PC-9 (cell line): Measurements from ENCODE around the gene NEK7. TPM values are rescaled to one million over a fixed set of nuclear protein-coding genes. Genes with fewer than 3 reads are reported as not detected.
A peak's percentile ranks its signal among the peaks of the same experiment; 100 is the strongest.

Source experiments
- BruUV-seq: library from RNA; stranded (reverse); fragments of 400-500 nt; replicated peaks from 2 replicates; lab custom pipeline; 2021; lab: Mats Ljungman, UMichigan
- CTCF ChIA-PET: fragments of 300-600 bp; sonication (Branson Sonifier 250); formaldehyde crosslinking; loops from one replicate; lab custom pipeline; 2022; ENCODE audit warnings: antibody characterized with exemption; lab: Charles Lee
- POLR2A ChIA-PET: fragments of 300-600 bp; sonication (Branson Sonifier 250); formaldehyde crosslinking; loops from one replicate; lab custom pipeline; 2022; ENCODE audit warnings: antibody characterized with exemption; ENCODE audit not compliant: unreplicated experiment; lab: Charles Lee
- DNase-seq, 2 experiments: peaks; one replicate each; pipeline versions ENCODE4 v3.0.0 to v3.0.0-alpha.2; 2015 to 2022; ENCODE audit warnings: mixed read lengths in 1 of 2
- H2AFZ ChIP-seq: fragments of 200-600 bp; sonication (generic); 2 replicates; pipeline ENCODE4 v1.8.1; 2017; ENCODE audit warnings: antibody characterized with exemption
- H3F3A ChIP-seq: fragments of 200-600 bp; sonication (generic); 2 replicates; pipeline ENCODE4 v1.8.1; 2017; ENCODE audit warnings: antibody characterized with exemption, mild to moderate bottlenecking, low read depth; ENCODE audit not compliant: insufficient read depth
- H3K27ac ChIP-seq: fragments of 200-600 bp; sonication (generic); 2 replicates; pipeline ENCODE4 v1.6.1; 2016; ENCODE audit warnings: mixed run types
- H3K27me3 ChIP-seq: fragments of 200-600 bp; sonication (generic); 2 replicates; pipeline ENCODE4 v1.6.1; 2016; ENCODE audit warnings: low read depth, mixed run types; ENCODE audit not compliant: insufficient read depth
- H3K36me3 ChIP-seq: fragments of 200-600 bp; sonication (generic); 2 replicates; pipeline ENCODE4 v1.6.1; 2016; ENCODE audit warnings: low read depth, mixed run types
- H3K4me1 ChIP-seq: fragments of 200-600 bp; sonication (generic); replicated peaks from 2 replicates; pipeline ENCODE4 v1.6.1; 2016; ENCODE audit warnings: mixed run types; ENCODE audit not compliant: insufficient read depth
- H3K4me2 ChIP-seq: fragments of 200-600 bp; sonication (generic); 2 replicates; pipeline ENCODE4 v1.6.1; 2017; ENCODE audit warnings: mixed run types
- H3K4me3 ChIP-seq: fragments of 200-600 bp; sonication (generic); 2 replicates; pipeline ENCODE4 v1.6.1; 2016; ENCODE audit warnings: mixed run types
- H3K79me2 ChIP-seq: fragments of 200-600 bp; sonication (generic); 2 replicates; pipeline ENCODE4 v1.6.1; 2017; ENCODE audit warnings: low read depth, mixed run types
- H3K9me2 ChIP-seq: fragments of 200-600 bp; sonication (generic); 2 replicates; pipeline ENCODE4 v1.8.1; 2017; ENCODE audit warnings: mild to moderate bottlenecking; ENCODE audit not compliant: insufficient read depth
- H3K9me3 ChIP-seq: fragments of 200-600 bp; sonication (generic); 2 replicates; pipeline ENCODE4 v1.8.1; 2016; ENCODE audit warnings: low read depth; ENCODE audit not compliant: insufficient read depth
- H4K20me1 ChIP-seq: fragments of 200-600 bp; sonication (generic); 2 replicates; pipeline ENCODE4 v1.8.1; 2017; ENCODE audit not compliant: insufficient read depth
- CTCF ChIP-seq: fragments of 200-600 bp; sonication (generic); conservative IDR thresholded peaks from 2 replicates; pipeline ENCODE4 v1.6.1; 2017; ENCODE audit warnings: mixed run types, antibody characterized with exemption, mild to moderate bottlenecking, moderate library complexity
- EZH2 ChIP-seq: fragments of 200-600 bp; sonication (generic); IDR thresholded peaks from 2 replicates; pipeline ENCODE4 v1.8.0; 2017; ENCODE audit warnings: antibody characterized with exemption, low read depth
- intact Hi-C: fragments of 100-400 bp; cut with micrococcal nuclease; formaldehyde crosslinking; loops from one replicate; pipeline ENCODE4 v1.10.0; 2022; ENCODE audit not compliant: unreplicated experiment
- total RNA-seq: library from RNA; stranded (reverse); gene quantifications from 2 replicates; pipeline ENCODE4 v1.2.3, GENCODE V29; 2021

NEK7 gene
- total RNA-seq, 1 experiment from 2014 or later: 67.4 TPM

- intact Hi-C loops: no loop called here
- CTCF ChIA-PET: no interaction called here
- BruUV-seq: no TSS peak
Measured at GRCh38 chr1:198359024-198359653, 202.3 kb downstream of the NEK7 start.

GRCh38 chr1:198360208-198360729 lies 203.5 kb downstream of the NEK7 start:
- DNase-seq: no peak
- Histone ChIP-seq H3K27me3 (no peaks in the 10 kb centered on the region), H3K4me1 (no peaks in the 10 kb centered on the region), H3F3A (no peaks in the 10 kb centered on the region), H3K9me3 (no peaks in the 10 kb centered on the region), H4K20me1 (no peaks in the 10 kb centered on the region), H3K4me2 (no peak overlapping the region), H3K9me2 (peaks cover 7% of the 10 kb centered on the region; the same call in 1 of the 2 replicates), H3K4me3 (no peak overlapping the region), H3K36me3 (no peaks in the 10 kb centered on the region), H3K79me2 (no peaks in the 10 kb centered on the region), H2AFZ (peak overlapping the region; percentile 17; the same call in 1 of the 2 replicates), H3K27ac (no peak overlapping the region)
- CTCF ChIA-PET: no interaction called here
- POLR2A ChIA-PET: no interaction called here
- no TSS peak for BruUV-seq
- no peak for TF ChIP-seq EZH2
- no peak for TF ChIP-seq CTCF
- intact Hi-C loops: loop anchor here (10.0 kb wide), 1 partner anchor 745 kb away; no protein-coding TSS in a partner anchor

More at GRCh38 chr1:198359024-198359653, 202.3 kb downstream of the NEK7 start:
- H4K20me1 ChIP-seq: no peaks in the 10 kb centered on the region
- H3K36me3 ChIP-seq: no peaks in the 10 kb centered on the region
- H3K27ac ChIP-seq: no peak overlapping the region
- no peaks in the 10 kb centered on the region for H3F3A ChIP-seq
- no peaks in the 10 kb centered on the region for H3K27me3 ChIP-seq
- DNase-seq: no peak
- H3K4me1 ChIP-seq: no peaks in the 10 kb centered on the region
- TF ChIP-seq CTCF (peak; percentile 58), EZH2 (no peak)
- peaks cover 7% of the 10 kb centered on the region; the same call in 1 of the 2 replicates for H3K9me2 ChIP-seq
- no peaks in the 10 kb centered on the region for H3K79me2 ChIP-seq
- H3K4me3 ChIP-seq: no peak overlapping the region
- no peak overlapping the region for H2AFZ ChIP-seq
- POLR2A ChIA-PET: no interaction called here
- H3K4me2 ChIP-seq: no peak overlapping the region
- H3K9me3 ChIP-seq: no peaks in the 10 kb centered on the region

- Histone ChIP-seq H3K27me3 (no peaks in the 10 kb centered on the region), H3K27ac (no peak overlapping the region), H3K4me1 (no peaks in the 10 kb centered on the region), H3K9me2 (peaks cover 7% of the 10 kb centered on the region; the same call in 1 of the 2 replicates), H4K20me1 (no peaks in the 10 kb centered on the region), H3K79me2 (no peaks in the 10 kb centered on the region), H3F3A (no peaks in the 10 kb centered on the region), H3K4me3 (no peak overlapping the region), H3K9me3 (no peaks in the 10 kb centered on the region), H2AFZ (no peak overlapping the region), H3K4me2 (no peak overlapping the region), H3K36me3 (no peaks in the 10 kb centered on the region)
- intact Hi-C loops: loop anchor here (10.0 kb wide), 1 partner anchor 747 kb away; no protein-coding TSS in a partner anchor
- TF ChIP-seq CTCF (no peak), EZH2 (no peak)
- no TSS peak for BruUV-seq
- POLR2A ChIA-PET: no interaction called here
- CTCF ChIA-PET: interaction anchor here (0.6 kb wide), 1 partner anchor 29 kb away, joined by 3 read pairs; no protein-coding TSS in a partner anchor
- no peak for DNase-seq
Measured at GRCh38 chr1:198361237-198361767, 204.5 kb downstream of the NEK7 start.
